Esophagus muscularis mucosa (tissue), 4 donors: ENCODE data around the gene COPB2. TPM values are rescaled to one million over a fixed set of nuclear protein-coding genes. Genes with fewer than 3 reads are reported as not detected.

Source experiments
- DNase-seq: peaks from one replicate; pipeline ENCODE4 v3.0.0-alpha.2; 2017; ENCODE audit errors: extremely low spot score
- H3K27ac ChIP-seq, 4 donors: fragments of 200-600 bp; sonication (generic); replicated peaks in 1 of 4; 1 replicate in 3 of 4; 2 replicates in 1 of 4; pipeline ENCODE4 v1.5.1; 2016 to 2019; ENCODE audit warnings: mild to moderate bottlenecking in 1 of 4
- H3K27me3 ChIP-seq, 4 donors: fragments of 200-600 bp; sonication (generic); one replicate each; pipeline versions ENCODE4 v1.5.1 to v1.6.0; 2016 to 2019
- H3K36me3 ChIP-seq, 4 donors: fragments of 200-600 bp; sonication (generic); one replicate each; pipeline ENCODE4 v1.5.1; 2016 to 2019
- H3K4me1 ChIP-seq, 4 donors: fragments of 200-600 bp; sonication (generic); one replicate each; pipeline ENCODE4 v1.5.1; 2016 to 2019
- H3K4me3 ChIP-seq, 4 donors: fragments of 200-600 bp; sonication (generic); 1 replicate in 2 of 4; 2 replicates in 2 of 4; pipeline ENCODE4 v1.5.1; 2016 to 2019; ENCODE audit warnings: mild to moderate bottlenecking in 4 of 4, moderate library complexity in 1 of 4
- H3K9me3 ChIP-seq, 4 donors: fragments of 200-600 bp; sonication (generic); 1 replicate in 3 of 4; 2 replicates in 1 of 4; pipeline ENCODE4 v1.5.1; 2016 to 2019
- CTCF ChIP-seq, 3 experiments: fragments of 200-600 bp in 2 of 3; fragments of 450-650 bp in 1 of 3; sonication (generic) in 2 of 3; IDR thresholded peaks; one replicate each; pipeline ENCODE4 v1.5.1; 2017 to 2019; ENCODE audit warnings: antibody characterized with exemption in 3 of 3, mild to moderate bottlenecking in 2 of 3, moderate library complexity in 1 of 3
- EP300 ChIP-seq: sonication (generic); formaldehyde crosslinking; IDR thresholded peaks from one replicate; pipeline ENCODE4 v1.6.1; 2017; ENCODE audit warnings: antibody characterized with exemption
- POLR2A ChIP-seq: fragments of 450-650 bp; IDR thresholded peaks from one replicate; pipeline ENCODE4 v1.6.1; 2017; ENCODE audit warnings: antibody characterized with exemption, moderate library complexity, mild to moderate bottlenecking, low read depth
- POLR2AphosphoS5 ChIP-seq, 2 donors: sonication (generic); formaldehyde crosslinking; IDR thresholded peaks; one replicate each; pipeline ENCODE4 v1.6.1; 2017; ENCODE audit warnings: antibody characterized with exemption in 2 of 2
- WGBS: methylation state at CpG from one replicate; pipeline ENCODE4 v1.1.5; 2018; 5-methylcytosine and 5-hydroxymethylcytosine counted together
- intact Hi-C: fragments of 100-400 bp; cut with DNase I; formaldehyde crosslinking; loops from one replicate; pipeline ENCODE4 v1.15.1; 2023
- total RNA-seq, 4 donors: library from RNA; depleted of rRNA; stranded (reverse); fragments of >200 nt; gene quantifications; one replicate each; pipeline versions ENCODE4 v1.1.0 to v1.2.1, GENCODE V29; 2016

Gene COPB2
- total RNA-seq, 4 donors from 2014 or later = 73.6 to 78.7 (median 76.3) TPM

GRCh38 chr3:139430493-139430892 lies 41.0 kb upstream of the COPB2 start:
- Histone ChIP-seq H3K27ac (no peak overlapping the region), H3K9me3 (no peaks in the 10 kb centered on the region), H3K4me3 (no peak overlapping the region), H3K36me3 (peaks cover 0 to 9% (median 4%) of the 10 kb centered on the region in 4 donors), H3K27me3 (no peaks in the 10 kb centered on the region), H3K4me1 (peaks cover 0 to 6% (median 0%) of the 10 kb centered on the region in 4 donors)
- DNase-seq = no peak
- TF ChIP-seq EP300 (no peak), POLR2A (no peak), POLR2AphosphoS5 (IDR thresholded peaks at IDR 0.05) (no peak), CTCF (IDR thresholded peaks at IDR 0.05) (no peak)
- intact Hi-C loops = no loop called here

- intact Hi-C loops = loop anchor here (5.0 to 10.0 kb wide), 2 partner anchors 135 to 1437 kb away; no protein-coding TSS in a partner anchor
- no peak for DNase-seq
- WGBS = 43% methylated on average over 7 of the region's 7 CpGs
Measured at GRCh38 chr3:139427283-139428060, 38.0 kb upstream of the COPB2 start.

GRCh38 chr3:139425745-139426400 lies 36.4 kb upstream of the COPB2 start:
- H3K27ac ChIP-seq = no peak overlapping the region
- WGBS = 73% methylated on average over 5 of the region's 5 CpGs
- H3K27me3 ChIP-seq = no peaks in the 10 kb centered on the region
- peaks cover 0 to 41% (median 9%) of the 10 kb centered on the region in 4 donors for H3K36me3 ChIP-seq
- peaks cover 0 to 4% (median 0%) of the 10 kb centered on the region in 4 donors for H3K4me1 ChIP-seq
- no peak for TF ChIP-seq POLR2AphosphoS5 (IDR thresholded peaks at IDR 0.05)
- TF ChIP-seq CTCF (IDR thresholded peaks at IDR 0.05) = no peak
- TF ChIP-seq POLR2A = no peak
- no peak for TF ChIP-seq EP300
- intact Hi-C loops = loop anchor here (5.0 to 10.0 kb wide), 2 partner anchors 136 to 1439 kb away; no protein-coding TSS in a partner anchor
- no peaks in the 10 kb centered on the region for H3K9me3 ChIP-seq
- H3K4me3 ChIP-seq = no peak overlapping the region
- DNase-seq = no peak

More at GRCh38 chr3:139427283-139428060, 38.0 kb upstream of the COPB2 start:
- Histone ChIP-seq H3K4me1 (no peaks in the 10 kb centered on the region), H3K9me3 (no peaks in the 10 kb centered on the region), H3K36me3 (peaks cover 0 to 33% (median 9%) of the 10 kb centered on the region in 4 donors), H3K27ac (no peak overlapping the region), H3K27me3 (no peaks in the 10 kb centered on the region), H3K4me3 (no peak overlapping the region)
- TF ChIP-seq EP300 (no peak), POLR2AphosphoS5 (IDR thresholded peaks at IDR 0.05) (no peak), POLR2A (no peak), CTCF (IDR thresholded peaks at IDR 0.05) (peak; percentile 68 to 78 (median 76))

- 77% methylated on average over 2 of the region's 2 CpGs for WGBS
- no peaks in the 10 kb centered on the region for H3K27me3 ChIP-seq
- TF ChIP-seq EP300 (no peak), CTCF (IDR thresholded peaks at IDR 0.05) (no peak), POLR2A (no peak), POLR2AphosphoS5 (IDR thresholded peaks at IDR 0.05) (no peak)
- H3K36me3 ChIP-seq = peaks cover 0 to 41% (median 6%) of the 10 kb centered on the region in 4 donors
- no peak overlapping the region for H3K27ac ChIP-seq
- H3K4me1 ChIP-seq = peaks cover 0 to 4% (median 0%) of the 10 kb centered on the region in 4 donors
- no peak overlapping the region for H3K4me3 ChIP-seq
- DNase-seq = no peak
- intact Hi-C loops = loop anchor here (10.0 kb wide), 1 partner anchor 1442 kb away; no protein-coding TSS in a partner anchor
- no peaks in the 10 kb centered on the region for H3K9me3 ChIP-seq
Measured at GRCh38 chr3:139423232-139423631, 33.8 kb upstream of the COPB2 start.
